Left ventricle myocardium inferior (tissue), 1 donor: Measurements from ENCODE around the gene AGO3. TPM values are rescaled to one million over a fixed set of nuclear protein-coding genes. Genes with fewer than 3 reads are reported as not detected.
"Not testable (repeated sequence)": the region's sequence is repeated elsewhere in the genome, so short reads cannot be mapped to it uniquely, and the experiment has no call there.

Experiments
- DNase-seq: peaks from one replicate; pipeline ENCODE4 v3.0.0-alpha.2; 2020
- H3K27ac ChIP-seq: fragments of 200-600 bp; replicated peaks from 2 replicates; pipeline ENCODE4 v1.8.0; 2021
- H3K27me3 ChIP-seq: fragments of 200-600 bp; 2 replicates; pipeline ENCODE4 v1.8.0; 2021; ENCODE audit warnings: low read depth
- H3K36me3 ChIP-seq: fragments of 200-600 bp; 2 replicates; pipeline ENCODE4 v1.8.0; 2021
- H3K4me1 ChIP-seq: fragments of 200-600 bp; 2 replicates; pipeline ENCODE4 v1.8.0; 2021
- H3K4me3 ChIP-seq: fragments of 200-600 bp; 2 replicates; pipeline ENCODE4 v1.8.0; 2021; ENCODE audit warnings: mild to moderate bottlenecking, moderate library complexity
- H3K9me3 ChIP-seq: fragments of 200-600 bp; replicated peaks from 2 replicates; pipeline ENCODE4 v1.8.0; 2021
- CTCF ChIP-seq: fragments of 200-600 bp; IDR thresholded peaks from 2 replicates; pipeline ENCODE4 v1.8.0; 2021; ENCODE audit warnings: antibody characterized with exemption, mild to moderate bottlenecking, borderline replicate concordance
- intact Hi-C: fragments of 100-400 bp; cut with micrococcal nuclease; formaldehyde crosslinking; loops from one replicate; pipeline ENCODE4 v1.11.0; 2022
- total RNA-seq: library from RNA; stranded (reverse); fragmentation: NEBNext Ultra II Directional; extraction: Animal tissue kit (Norgen Biotek cat#: 25700); gene quantifications from one replicate; pipeline ENCODE4 v1.2.1, GENCODE V29; 2021
- donor health status: DM: no; HTN: yes; CAD: no; lungs with severe emphysema.

The AGO3 gene
- total RNA-seq, 1 donor from 2014 or later, result 12.1 TPM

DNA sequence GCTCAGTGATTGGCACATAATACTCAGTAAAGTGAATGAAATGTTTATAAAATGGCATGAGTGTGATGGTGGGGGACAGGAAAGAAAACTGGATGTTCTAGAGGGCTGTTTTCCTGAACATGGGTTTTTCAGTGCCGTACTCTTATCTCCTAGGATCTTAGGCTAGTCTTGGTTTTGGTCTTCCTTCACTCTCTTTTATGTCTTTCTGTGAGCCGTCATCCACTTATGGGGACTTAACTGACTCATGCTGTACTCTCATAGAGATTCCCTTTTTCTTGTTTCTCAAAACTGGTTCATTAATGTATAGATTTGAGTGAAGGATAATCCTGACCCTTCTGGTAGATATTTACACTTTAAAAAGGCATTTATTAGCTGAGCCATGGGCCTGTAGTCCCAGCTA, 16.6 kb downstream of the AGO3 start:
- H3K27ac ChIP-seq, result no peak overlapping the region
- no peak for TF ChIP-seq CTCF
- no peak for DNase-seq
- intact Hi-C loops, result no loop called here
- no peaks in the 10 kb centered on the region for H3K27me3 ChIP-seq
- H3K4me3 ChIP-seq, result no peak overlapping the region
- H3K4me1 ChIP-seq, result peaks cover 24% of the 10 kb centered on the region
- no peaks in the 10 kb centered on the region for H3K9me3 ChIP-seq
- H3K36me3 ChIP-seq, result peaks cover 5% of the 10 kb centered on the region

- Histone ChIP-seq H3K4me3 (no peak overlapping the region), H3K27ac (no peak overlapping the region), H3K36me3 (peaks cover 3% of the 10 kb centered on the region), H3K9me3 (no peaks in the 10 kb centered on the region), H3K4me1 (peaks cover 6% of the 10 kb centered on the region), H3K27me3 (no peaks in the 10 kb centered on the region)
- DNase-seq, result no peak
- no peak for TF ChIP-seq CTCF
- intact Hi-C loops, result no loop called here
Observed at GRCh38 chr1:35958558-35958957, 27.7 kb downstream of the AGO3 start.

DNA sequence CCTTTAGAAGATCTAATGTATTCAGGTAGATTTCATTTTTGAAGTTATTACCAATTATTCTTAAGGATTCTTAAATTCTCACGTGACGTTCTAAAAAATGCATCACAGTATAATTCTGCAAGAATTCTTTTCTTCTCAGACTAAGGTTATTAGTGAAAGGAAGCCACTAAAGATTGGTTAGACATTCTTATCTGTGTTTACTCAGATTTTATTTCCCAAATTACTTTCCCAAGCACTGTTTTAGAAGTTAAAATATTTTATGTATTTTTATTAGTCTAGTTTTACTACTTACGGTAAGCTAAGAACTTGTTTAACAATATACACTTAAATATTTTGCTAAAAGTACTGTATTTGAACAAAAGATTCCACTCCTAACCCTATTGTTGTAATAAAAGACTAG, 28.4 kb downstream of the AGO3 start:
- Histone ChIP-seq H3K4me1 (peaks cover 6% of the 10 kb centered on the region), H3K9me3 (no peaks in the 10 kb centered on the region), H3K4me3 (no peak overlapping the region), H3K27ac (no peak overlapping the region), H3K27me3 (no peaks in the 10 kb centered on the region), H3K36me3 (peaks cover 3% of the 10 kb centered on the region)
- TF ChIP-seq CTCF, result no peak
- intact Hi-C loops, result no loop called here
- no peak for DNase-seq

DNA sequence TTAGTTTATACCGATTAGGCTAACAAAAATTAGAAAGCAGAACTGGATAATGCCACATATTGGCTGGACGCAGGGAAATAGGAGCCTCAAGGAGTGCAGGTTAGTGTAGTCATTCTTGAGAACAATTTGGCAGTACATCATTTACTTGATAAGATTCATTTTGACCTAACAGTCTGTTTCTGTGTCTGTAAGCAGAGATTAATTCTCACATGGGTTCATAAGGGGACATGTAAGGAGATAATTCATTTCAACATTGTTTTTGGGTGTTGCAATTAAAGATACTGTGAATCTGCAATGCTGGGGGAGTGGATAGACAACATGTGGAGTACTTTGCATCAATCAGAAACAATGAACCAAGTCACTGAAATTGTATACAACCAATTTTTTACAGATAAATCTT, 32.0 kb downstream of the AGO3 start:
- intact Hi-C loops, result no loop called here
- no peaks in the 10 kb centered on the region for H3K9me3 ChIP-seq
- H3K4me1 ChIP-seq, result peaks cover 6% of the 10 kb centered on the region

GRCh38 chr1:35964277-35964676, 33.4 kb downstream of the AGO3 start:
- H3K4me1 ChIP-seq, H3K9me3 ChIP-seq, intact Hi-C loops, DNase-seq, H3K27me3 ChIP-seq, H3K4me3 ChIP-seq, H3K27ac ChIP-seq: not testable (repeated sequence)
- peaks cover 22% of the 10 kb centered on the region for H3K36me3 ChIP-seq

More for the DNA sequence above, 32.0 kb downstream of the AGO3 start:
- H3K27ac ChIP-seq, result no peak overlapping the region
- H3K4me3 ChIP-seq, result no peak overlapping the region
- no peak for TF ChIP-seq CTCF
- H3K27me3 ChIP-seq, result no peaks in the 10 kb centered on the region
- peaks cover 10% of the 10 kb centered on the region for H3K36me3 ChIP-seq
- no peak for DNase-seq

DNA sequence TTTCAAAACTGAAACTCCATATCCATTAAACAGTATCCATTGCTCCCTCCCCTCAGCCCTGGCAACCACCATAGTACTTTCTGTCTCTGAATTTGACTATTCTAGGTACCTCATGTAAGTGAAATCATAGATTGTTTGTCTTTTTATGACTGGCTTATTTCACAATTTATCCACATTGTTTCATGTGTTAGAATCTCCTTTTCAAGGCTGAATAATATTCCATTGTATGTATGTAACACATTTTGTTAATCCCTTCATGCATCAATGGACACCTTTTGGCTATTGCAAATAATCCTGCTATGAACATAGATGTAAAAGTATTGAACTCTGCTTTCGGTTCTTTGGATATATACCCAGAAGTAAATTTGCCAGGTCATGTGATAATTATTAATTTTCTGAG, 37.5 kb downstream of the AGO3 start:
- Histone ChIP-seq H3K36me3 (peaks cover 45% of the 10 kb centered on the region), H3K27ac (no peak overlapping the region), H3K27me3 (no peaks in the 10 kb centered on the region), H3K4me1 (no peaks in the 10 kb centered on the region), H3K9me3 (no peaks in the 10 kb centered on the region), H3K4me3 (no peak overlapping the region)
- intact Hi-C loops, result no loop called here
- DNase-seq, result no peak
- TF ChIP-seq CTCF, result no peak
